Smooth muscle cell (in vitro differentiated cells): Measurements from ENCODE around the gene GRIN1. TPM values are rescaled to one million over a fixed set of nuclear protein-coding genes. Genes with fewer than 3 reads are reported as not detected.
A peak's percentile ranks its signal among the peaks of the same experiment; 100 is the strongest.
"Not testable (repeated sequence)": the region's sequence is repeated elsewhere in the genome, so short reads cannot be mapped to it uniquely, and the experiment has no call there.

Experiments
- DNase-seq: peaks from one replicate; lab custom pipeline; 2025; ENCODE audit not compliant: unreplicated experiment; lab: John Stamatoyannopoulos, UW
- H2AFZ ChIP-seq: fragments of 200-600 bp; sonication (generic); 2 replicates; pipeline ENCODE4 v1.6.0; 2016; ENCODE audit warnings: antibody characterized with exemption, low read depth, mild to moderate bottlenecking
- H3F3A ChIP-seq: fragments of 200-600 bp; sonication (generic); 2 replicates; pipeline ENCODE4 v1.6.0; 2017; ENCODE audit warnings: antibody characterized with exemption, low read depth
- H3K27ac ChIP-seq: fragments of 200-600 bp; sonication (generic); 2 replicates; pipeline ENCODE4 v1.5.1; 2016; ENCODE audit warnings: low read depth, mild to moderate bottlenecking
- H3K27me3 ChIP-seq: fragments of 200-600 bp; sonication (generic); 2 replicates; pipeline ENCODE4 v1.6.1; 2016; ENCODE audit warnings: low read depth, mild to moderate bottlenecking
- H3K36me3 ChIP-seq: fragments of 200-600 bp; sonication (generic); 2 replicates; pipeline ENCODE4 v1.5.1; 2016; ENCODE audit warnings: low read depth
- H3K4me1 ChIP-seq: fragments of 200-600 bp; sonication (generic); 2 replicates; pipeline ENCODE4 v1.5.1; 2016; ENCODE audit warnings: low read depth
- H3K4me2 ChIP-seq: fragments of 200-600 bp; sonication (generic); 2 replicates; pipeline ENCODE4 v1.6.0; 2016; ENCODE audit warnings: mild to moderate bottlenecking
- H3K4me3 ChIP-seq: fragments of 200-600 bp; sonication (generic); 2 replicates; pipeline ENCODE4 v1.5.1; 2016; ENCODE audit warnings: mild to moderate bottlenecking
- H3K79me2 ChIP-seq: fragments of 200-600 bp; sonication (generic); 2 replicates; pipeline ENCODE4 v1.6.0; 2016; ENCODE audit warnings: low read depth, mild to moderate bottlenecking
- H3K9ac ChIP-seq: fragments of 200-600 bp; sonication (generic); 2 replicates; pipeline ENCODE4 v1.6.0; 2016; ENCODE audit warnings: low read depth
- H3K9me3 ChIP-seq: fragments of 200-600 bp; sonication (generic); replicated peaks from 2 replicates; pipeline ENCODE4 v1.5.1; 2016; ENCODE audit warnings: low read depth
- H4K20me1 ChIP-seq: fragments of 200-600 bp; sonication (generic); 2 replicates; pipeline ENCODE4 v1.6.0; 2016; ENCODE audit warnings: low read depth
- WGBS: methylation state at CpG from one replicate; pipeline ENCODE4 v1.1.7; 2016; ENCODE audit warnings: low lambda C conversion rate; 5-methylcytosine and 5-hydroxymethylcytosine counted together
- polyA plus RNA-seq: library from polyadenylated mRNA; unstranded; fragments of >200 nt; fragmentation: Nextera tagmentation; extraction: Ambion mirVana; gene quantifications from 2 replicates; pipeline ENCODE4 v1.2.1, GENCODE V29; 2016
- total RNA-seq: library from RNA; depleted of rRNA; stranded (reverse); fragments of >200 nt; gene quantifications from 2 replicates; pipeline ENCODE4 v1.2.3, GENCODE V29; 2014
- TF ChIP-seq, protein P1 (sequence below): fragments of 200-600 bp; sonication (generic); IDR thresholded peaks from 2 replicates; pipeline ENCODE4 v1.5.1; 2017; ENCODE audit warnings: borderline replicate concordance, mild to moderate bottlenecking, antibody characterized with exemption; ENCODE audit not compliant: insufficient read depth, poor library complexity, severe bottlenecking

GRIN1 gene
- total and polyA plus RNA-seq, 2 experiments from 2014 or later, result not detected

- no peak overlapping the region for H3K9ac ChIP-seq
- WGBS, result 8% methylated on average over 50 of the region's 58 CpGs
Observed at GRCh38 chr9:137130176-137130755, 8.7 kb upstream of the GRIN1 start.

DNA sequence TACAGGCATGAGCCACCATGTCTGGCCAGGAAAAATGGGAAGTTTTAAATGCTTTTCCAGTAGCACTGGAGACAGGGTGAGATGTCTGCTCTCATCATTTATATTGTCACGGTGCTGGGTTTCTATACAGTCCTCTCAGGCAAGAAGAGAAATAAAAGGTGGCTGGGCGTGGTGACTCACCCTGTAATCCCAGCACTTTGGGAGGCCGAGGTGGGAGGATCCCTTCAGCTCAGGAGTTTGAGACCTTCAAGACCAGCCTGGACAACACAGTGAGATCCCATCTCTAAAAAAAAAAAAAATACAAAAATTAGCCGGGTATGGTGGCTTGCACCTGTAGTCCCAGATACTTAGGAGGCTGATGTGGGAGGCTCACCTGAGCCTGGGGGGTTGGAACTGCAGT lies 4.8 kb upstream of the GRIN1 start:
- H2AFZ ChIP-seq, result no peak overlapping the region
- H3K4me3 ChIP-seq, result no peak overlapping the region
- DNase-seq, result no peak
- H3K27ac ChIP-seq, result no peak overlapping the region
- no peaks in the 10 kb centered on the region for H3K79me2 ChIP-seq
- H3K27me3 ChIP-seq, result peaks cover 44% of the 10 kb centered on the region
- no peaks in the 10 kb centered on the region for H4K20me1 ChIP-seq
- H3K4me1 ChIP-seq, result no peaks in the 10 kb centered on the region
- no peak overlapping the region for H3K9ac ChIP-seq
- H3F3A ChIP-seq, result no peaks in the 10 kb centered on the region
- H3K36me3 ChIP-seq, result no peaks in the 10 kb centered on the region
- no peak overlapping the region for H3K4me2 ChIP-seq
- H3K9me3 ChIP-seq, result no peaks in the 10 kb centered on the region
- 78% methylated on average over 4 of the region's 4 CpGs for WGBS
- TF ChIP-seq, protein P1, sequence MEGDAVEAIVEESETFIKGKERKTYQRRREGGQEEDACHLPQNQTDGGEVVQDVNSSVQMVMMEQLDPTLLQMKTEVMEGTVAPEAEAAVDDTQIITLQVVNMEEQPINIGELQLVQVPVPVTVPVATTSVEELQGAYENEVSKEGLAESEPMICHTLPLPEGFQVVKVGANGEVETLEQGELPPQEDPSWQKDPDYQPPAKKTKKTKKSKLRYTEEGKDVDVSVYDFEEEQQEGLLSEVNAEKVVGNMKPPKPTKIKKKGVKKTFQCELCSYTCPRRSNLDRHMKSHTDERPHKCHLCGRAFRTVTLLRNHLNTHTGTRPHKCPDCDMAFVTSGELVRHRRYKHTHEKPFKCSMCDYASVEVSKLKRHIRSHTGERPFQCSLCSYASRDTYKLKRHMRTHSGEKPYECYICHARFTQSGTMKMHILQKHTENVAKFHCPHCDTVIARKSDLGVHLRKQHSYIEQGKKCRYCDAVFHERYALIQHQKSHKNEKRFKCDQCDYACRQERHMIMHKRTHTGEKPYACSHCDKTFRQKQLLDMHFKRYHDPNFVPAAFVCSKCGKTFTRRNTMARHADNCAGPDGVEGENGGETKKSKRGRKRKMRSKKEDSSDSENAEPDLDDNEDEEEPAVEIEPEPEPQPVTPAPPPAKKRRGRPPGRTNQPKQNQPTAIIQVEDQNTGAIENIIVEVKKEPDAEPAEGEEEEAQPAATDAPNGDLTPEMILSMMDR, result no peak

More at GRCh38 chr9:137130176-137130755, 8.7 kb upstream of the GRIN1 start:
- Histone ChIP-seq H3K4me2 (peak overlapping the region; percentile 90), H3F3A (no peaks in the 10 kb centered on the region), H3K79me2 (peaks cover 24% of the 10 kb centered on the region), H3K4me1 (peaks cover 5% of the 10 kb centered on the region), H3K27me3 (peaks cover 8% of the 10 kb centered on the region), H3K27ac (no peak overlapping the region), H2AFZ (peak overlapping the region; percentile 98), H3K36me3 (no peaks in the 10 kb centered on the region), H3K4me3 (peak overlapping the region; percentile 79), H3K9me3 (no peaks in the 10 kb centered on the region), H4K20me1 (peaks cover 12% of the 10 kb centered on the region)
- TF ChIP-seq, protein P1, result no peak
- DNase-seq, result no peak

DNA sequence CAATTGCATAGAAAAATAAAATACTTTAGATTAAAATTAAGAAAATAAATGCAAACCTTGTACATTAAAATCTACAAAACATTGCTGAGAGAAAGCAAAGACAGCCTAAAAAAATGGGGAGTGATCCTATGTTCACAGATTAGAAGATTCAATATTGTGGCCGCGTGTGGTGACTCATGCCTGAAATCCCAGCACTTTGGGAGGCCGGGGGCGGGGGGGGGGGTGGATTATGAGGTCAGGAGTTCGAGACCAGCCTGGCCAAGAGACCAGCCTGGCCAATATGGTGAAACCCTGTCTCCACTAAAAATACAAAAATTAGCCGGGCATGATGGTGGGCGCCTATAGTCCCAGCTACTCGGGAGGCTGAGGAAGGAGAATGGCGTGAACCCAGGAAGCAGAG lies 3.8 kb upstream of the GRIN1 start:
- not testable (repeated sequence) for H3K36me3 ChIP-seq, H3F3A ChIP-seq, H3K9ac ChIP-seq, DNase-seq, H3K79me2 ChIP-seq, H2AFZ ChIP-seq, H3K27ac ChIP-seq, H3K4me1 ChIP-seq, H3K9me3 ChIP-seq, H3K4me3 ChIP-seq, H3K4me2 ChIP-seq, H4K20me1 ChIP-seq
- peaks cover 53% of the 10 kb centered on the region for H3K27me3 ChIP-seq
- WGBS, result 89% methylated on average over 9 of the region's 9 CpGs

DNA sequence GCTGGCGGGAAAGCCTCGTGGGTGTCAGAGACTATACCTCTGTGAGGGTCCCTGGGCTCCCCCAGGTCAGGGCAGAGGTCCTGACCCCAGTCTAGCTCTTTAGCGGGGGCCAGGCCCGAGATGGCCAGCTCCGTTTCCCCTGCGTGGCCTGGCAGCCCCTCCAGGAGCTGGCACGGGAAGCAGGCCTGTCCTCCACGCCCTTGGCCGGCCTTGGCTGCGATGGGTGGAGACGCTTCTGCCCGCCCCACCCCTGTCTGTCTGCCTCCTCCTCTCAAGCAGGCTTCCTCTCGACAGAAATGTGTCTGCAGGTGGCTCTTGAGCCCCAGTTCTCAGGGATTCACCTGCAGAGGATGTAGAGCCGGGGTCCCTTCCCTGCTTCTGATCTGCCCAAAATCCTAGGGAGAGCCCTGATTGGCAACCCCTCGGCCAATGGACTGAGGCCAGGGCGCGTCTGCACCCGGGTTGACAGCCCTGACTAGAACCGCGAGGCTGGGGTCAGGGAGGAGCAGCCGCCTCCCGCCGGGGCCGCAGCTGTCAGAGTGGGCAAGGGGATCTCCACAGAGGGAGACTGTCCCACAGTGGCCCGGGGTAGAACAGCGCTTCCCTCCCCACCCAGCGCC lies 2.6 kb upstream of the GRIN1 start:
- H4K20me1 ChIP-seq, result no peaks in the 10 kb centered on the region
- H3K79me2 ChIP-seq, result no peaks in the 10 kb centered on the region
- H3K4me1 ChIP-seq, result no peaks in the 10 kb centered on the region
- H3K27ac ChIP-seq, result no peak overlapping the region
- no peak overlapping the region for H3K4me2 ChIP-seq
- H3K9ac ChIP-seq, result no peak overlapping the region
- H2AFZ ChIP-seq, result no peak overlapping the region
- H3K27me3 ChIP-seq, result peaks cover 65% of the 10 kb centered on the region
- TF ChIP-seq, protein P1, result no peak
- no peak for DNase-seq
- H3F3A ChIP-seq, result no peaks in the 10 kb centered on the region
- H3K4me3 ChIP-seq, result no peak overlapping the region
- no peaks in the 10 kb centered on the region for H3K9me3 ChIP-seq
- WGBS, result 64% methylated on average over 26 of the region's 27 CpGs
- H3K36me3 ChIP-seq, result no peaks in the 10 kb centered on the region
